Neural cell (in vitro differentiated cells): ENCODE measurements around the gene CELF4. TPM values are rescaled to one million over a fixed set of nuclear protein-coding genes. Genes with fewer than 3 reads are reported as not detected.

Experiments used
- H2AFZ ChIP-seq: fragments of 200-600, 300-800 bp; sonication (generic), shearing (Covaris generic); 2 replicates; pipeline ENCODE4 v1.6.0; 2014; ENCODE audit warnings: low read depth, mild to moderate bottlenecking, antibody characterized with exemption, low read length, moderate library complexity
- H3F3A ChIP-seq: fragments of 200-600 bp; shearing (Covaris generic); 2 replicates; pipeline ENCODE4 v1.6.1; 2016; ENCODE audit warnings: mild to moderate bottlenecking, moderate library complexity, mixed read lengths, antibody characterized with exemption, low read length; ENCODE audit not compliant: insufficient read depth, poor library complexity, severe bottlenecking
- H3K27ac ChIP-seq: fragments of 200-600, 300-800 bp; sonication (generic), shearing (Covaris generic); 2 replicates; pipeline ENCODE4 v1.5.1; 2014; ENCODE audit warnings: mild to moderate bottlenecking, low read length, moderate library complexity
- H3K27me3 ChIP-seq: fragments of 300-800, 200-600 bp; sonication (generic), shearing (Covaris generic); 2 replicates; pipeline ENCODE4 v1.6.0; 2014; ENCODE audit warnings: mild to moderate bottlenecking, low read depth, low read length, moderate library complexity; ENCODE audit not compliant: insufficient read depth
- H3K36me3 ChIP-seq: fragments of 300-800, 200-600 bp; sonication (generic), shearing (Covaris generic); 2 replicates; pipeline ENCODE4 v1.5.1; 2014; ENCODE audit warnings: mild to moderate bottlenecking, antibody characterized with exemption, low read length, moderate library complexity; ENCODE audit not compliant: insufficient read depth
- H3K4me2 ChIP-seq: fragments of 300-800, 200-600 bp; sonication (generic), shearing (Covaris generic); 2 replicates; pipeline ENCODE4 v1.6.0; 2014; ENCODE audit warnings: mild to moderate bottlenecking, low read length
- H3K4me3 ChIP-seq: fragments of 300-800, 200-600 bp; sonication (generic), shearing (Covaris generic); 2 replicates; pipeline ENCODE4 v1.5.1; 2014; ENCODE audit warnings: mild to moderate bottlenecking, low read length, moderate library complexity
- H3K79me2 ChIP-seq: fragments of 200-600 bp; shearing (Covaris generic); replicated peaks from 2 replicates; pipeline ENCODE4 v1.6.0; 2014; ENCODE audit warnings: mild to moderate bottlenecking, low read length, moderate library complexity; ENCODE audit not compliant: insufficient read depth
- H3K9ac ChIP-seq: fragments of 300-800, 200-600 bp; sonication (generic), shearing (Covaris generic); 2 replicates; pipeline ENCODE4 v1.6.1; 2016; ENCODE audit warnings: mild to moderate bottlenecking, low read length, mixed read lengths
- H3K9me2 ChIP-seq: fragments of 200-600 bp; shearing (Covaris generic); 2 replicates; pipeline ENCODE4 v1.6.1; 2016; ENCODE audit warnings: mild to moderate bottlenecking, low read length, mixed read lengths; ENCODE audit not compliant: insufficient read depth
- H3K9me3 ChIP-seq: fragments of 200-600, 300-800 bp; sonication (generic), shearing (Covaris generic); 2 replicates; pipeline ENCODE4 v1.6.1; 2016; ENCODE audit warnings: mild to moderate bottlenecking, mixed run types, low read length, moderate library complexity, mixed read lengths
- H4K20me1 ChIP-seq: fragments of 200-600 bp; shearing (Covaris generic); 2 replicates; pipeline ENCODE4 v1.6.1; 2016; ENCODE audit warnings: mild to moderate bottlenecking, mixed run types; ENCODE audit not compliant: insufficient read depth
- EP300 ChIP-seq: fragments of 450-650 bp; conservative IDR thresholded peaks from 2 replicates; pipeline ENCODE4 v1.6.1; 2014; ENCODE audit warnings: antibody characterized with exemption, mild to moderate bottlenecking, moderate library complexity; ENCODE audit not compliant: poor library complexity, severe bottlenecking
- EZH2 ChIP-seq: fragments of 200-600, 300-800 bp; shearing (Covaris generic), sonication (generic); IDR thresholded peaks from 2 replicates; pipeline ENCODE4 v1.6.1; 2014; ENCODE audit warnings: antibody characterized with exemption, low read length, borderline replicate concordance, mild to moderate bottlenecking; ENCODE audit not compliant: insufficient read depth, poor library complexity, severe bottlenecking
- MXI1 ChIP-seq: fragments of 450-650 bp; conservative IDR thresholded peaks from 2 replicates; pipeline ENCODE4 v1.6.1; 2014; ENCODE audit warnings: antibody characterized with exemption, mild to moderate bottlenecking; ENCODE audit not compliant: poor library complexity, severe bottlenecking
- POLR2AphosphoS5 ChIP-seq: IDR thresholded peaks from 2 replicates; pipeline ENCODE4 v1.6.1; 2012
- RAD21 ChIP-seq: fragments of 450-650 bp; conservative IDR thresholded peaks from 2 replicates; pipeline ENCODE4 v1.6.1; 2014; ENCODE audit warnings: antibody characterized with exemption, mild to moderate bottlenecking, moderate library complexity
- SMC3 ChIP-seq: fragments of 450-650 bp; conservative IDR thresholded peaks from 2 replicates; pipeline ENCODE4 v1.6.1; 2014; ENCODE audit warnings: antibody characterized with exemption, mild to moderate bottlenecking, moderate library complexity; ENCODE audit not compliant: poor library complexity
- TAF1 ChIP-seq: IDR thresholded peaks from 2 replicates; pipeline ENCODE4 v1.6.1; 2012; ENCODE audit warnings: low read depth
- polyA plus RNA-seq: library from polyadenylated mRNA; depleted of rRNA; stranded (reverse); fragments of >200 nt; gene quantifications from 2 replicates; pipeline ENCODE4 v1.2.3, GENCODE V29; 2014
- TF ChIP-seq, protein P1 (sequence below): fragments of 450-650 bp; IDR thresholded peaks from 2 replicates; pipeline ENCODE4 v1.5.1; 2014; ENCODE audit warnings: antibody characterized with exemption, mild to moderate bottlenecking, moderate library complexity; ENCODE audit not compliant: poor library complexity, severe bottlenecking
- TF ChIP-seq, protein P2 (sequence below): IDR thresholded peaks from 2 replicates; pipeline ENCODE4 v1.6.1; 2012; ENCODE audit warnings: borderline replicate concordance

CELF4 gene
- polyA plus RNA-seq, 1 donor from 2014 or later: 191 TPM

DNA sequence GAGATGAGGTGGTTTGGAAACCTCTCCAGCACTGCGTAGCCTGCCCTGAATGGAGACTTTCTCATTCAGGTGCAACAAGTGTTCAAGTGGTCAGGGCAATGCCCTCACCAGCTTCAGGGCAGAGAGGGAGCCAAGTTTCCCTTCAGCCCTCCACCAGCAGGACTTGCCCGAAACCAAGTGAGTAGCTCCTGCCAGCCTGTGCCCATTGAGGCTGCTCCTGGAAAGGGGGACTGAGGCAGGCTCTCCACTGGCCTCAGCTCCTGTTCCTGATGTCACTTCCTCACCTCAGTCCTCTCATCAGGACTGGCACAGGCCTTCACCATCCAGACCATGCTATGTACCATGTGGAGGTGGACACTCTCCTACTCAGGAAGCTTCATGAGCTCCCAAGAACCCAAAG, 94.6 kb downstream of the CELF4 start:
- Histone ChIP-seq H3K4me3 (no peak overlapping the region), H4K20me1 (no peaks in the 10 kb centered on the region), H3K9ac (no peak overlapping the region), H3K27me3 (no peaks in the 10 kb centered on the region), H3K9me2 (no peaks in the 10 kb centered on the region), H3K27ac (no peak overlapping the region), H3K4me2 (no peak overlapping the region), H3F3A (no peaks in the 10 kb centered on the region), H3K36me3 (no peaks in the 10 kb centered on the region), H3K9me3 (no peaks in the 10 kb centered on the region), H3K79me2 (no peaks in the 10 kb centered on the region), H2AFZ (no peak overlapping the region)
- TF ChIP-seq RAD21: no peak
- no peak for TF ChIP-seq POLR2AphosphoS5
- TF ChIP-seq TAF1: no peak
- TF ChIP-seq, protein P1, sequence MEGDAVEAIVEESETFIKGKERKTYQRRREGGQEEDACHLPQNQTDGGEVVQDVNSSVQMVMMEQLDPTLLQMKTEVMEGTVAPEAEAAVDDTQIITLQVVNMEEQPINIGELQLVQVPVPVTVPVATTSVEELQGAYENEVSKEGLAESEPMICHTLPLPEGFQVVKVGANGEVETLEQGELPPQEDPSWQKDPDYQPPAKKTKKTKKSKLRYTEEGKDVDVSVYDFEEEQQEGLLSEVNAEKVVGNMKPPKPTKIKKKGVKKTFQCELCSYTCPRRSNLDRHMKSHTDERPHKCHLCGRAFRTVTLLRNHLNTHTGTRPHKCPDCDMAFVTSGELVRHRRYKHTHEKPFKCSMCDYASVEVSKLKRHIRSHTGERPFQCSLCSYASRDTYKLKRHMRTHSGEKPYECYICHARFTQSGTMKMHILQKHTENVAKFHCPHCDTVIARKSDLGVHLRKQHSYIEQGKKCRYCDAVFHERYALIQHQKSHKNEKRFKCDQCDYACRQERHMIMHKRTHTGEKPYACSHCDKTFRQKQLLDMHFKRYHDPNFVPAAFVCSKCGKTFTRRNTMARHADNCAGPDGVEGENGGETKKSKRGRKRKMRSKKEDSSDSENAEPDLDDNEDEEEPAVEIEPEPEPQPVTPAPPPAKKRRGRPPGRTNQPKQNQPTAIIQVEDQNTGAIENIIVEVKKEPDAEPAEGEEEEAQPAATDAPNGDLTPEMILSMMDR: no peak
- no peak for TF ChIP-seq MXI1
- no peak for TF ChIP-seq EZH2
- TF ChIP-seq EP300: no peak
- TF ChIP-seq SMC3: no peak
- TF ChIP-seq, protein P2, sequence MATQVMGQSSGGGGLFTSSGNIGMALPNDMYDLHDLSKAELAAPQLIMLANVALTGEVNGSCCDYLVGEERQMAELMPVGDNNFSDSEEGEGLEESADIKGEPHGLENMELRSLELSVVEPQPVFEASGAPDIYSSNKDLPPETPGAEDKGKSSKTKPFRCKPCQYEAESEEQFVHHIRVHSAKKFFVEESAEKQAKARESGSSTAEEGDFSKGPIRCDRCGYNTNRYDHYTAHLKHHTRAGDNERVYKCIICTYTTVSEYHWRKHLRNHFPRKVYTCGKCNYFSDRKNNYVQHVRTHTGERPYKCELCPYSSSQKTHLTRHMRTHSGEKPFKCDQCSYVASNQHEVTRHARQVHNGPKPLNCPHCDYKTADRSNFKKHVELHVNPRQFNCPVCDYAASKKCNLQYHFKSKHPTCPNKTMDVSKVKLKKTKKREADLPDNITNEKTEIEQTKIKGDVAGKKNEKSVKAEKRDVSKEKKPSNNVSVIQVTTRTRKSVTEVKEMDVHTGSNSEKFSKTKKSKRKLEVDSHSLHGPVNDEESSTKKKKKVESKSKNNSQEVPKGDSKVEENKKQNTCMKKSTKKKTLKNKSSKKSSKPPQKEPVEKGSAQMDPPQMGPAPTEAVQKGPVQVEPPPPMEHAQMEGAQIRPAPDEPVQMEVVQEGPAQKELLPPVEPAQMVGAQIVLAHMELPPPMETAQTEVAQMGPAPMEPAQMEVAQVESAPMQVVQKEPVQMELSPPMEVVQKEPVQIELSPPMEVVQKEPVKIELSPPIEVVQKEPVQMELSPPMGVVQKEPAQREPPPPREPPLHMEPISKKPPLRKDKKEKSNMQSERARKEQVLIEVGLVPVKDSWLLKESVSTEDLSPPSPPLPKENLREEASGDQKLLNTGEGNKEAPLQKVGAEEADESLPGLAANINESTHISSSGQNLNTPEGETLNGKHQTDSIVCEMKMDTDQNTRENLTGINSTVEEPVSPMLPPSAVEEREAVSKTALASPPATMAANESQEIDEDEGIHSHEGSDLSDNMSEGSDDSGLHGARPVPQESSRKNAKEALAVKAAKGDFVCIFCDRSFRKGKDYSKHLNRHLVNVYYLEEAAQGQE: no peak

DNA sequence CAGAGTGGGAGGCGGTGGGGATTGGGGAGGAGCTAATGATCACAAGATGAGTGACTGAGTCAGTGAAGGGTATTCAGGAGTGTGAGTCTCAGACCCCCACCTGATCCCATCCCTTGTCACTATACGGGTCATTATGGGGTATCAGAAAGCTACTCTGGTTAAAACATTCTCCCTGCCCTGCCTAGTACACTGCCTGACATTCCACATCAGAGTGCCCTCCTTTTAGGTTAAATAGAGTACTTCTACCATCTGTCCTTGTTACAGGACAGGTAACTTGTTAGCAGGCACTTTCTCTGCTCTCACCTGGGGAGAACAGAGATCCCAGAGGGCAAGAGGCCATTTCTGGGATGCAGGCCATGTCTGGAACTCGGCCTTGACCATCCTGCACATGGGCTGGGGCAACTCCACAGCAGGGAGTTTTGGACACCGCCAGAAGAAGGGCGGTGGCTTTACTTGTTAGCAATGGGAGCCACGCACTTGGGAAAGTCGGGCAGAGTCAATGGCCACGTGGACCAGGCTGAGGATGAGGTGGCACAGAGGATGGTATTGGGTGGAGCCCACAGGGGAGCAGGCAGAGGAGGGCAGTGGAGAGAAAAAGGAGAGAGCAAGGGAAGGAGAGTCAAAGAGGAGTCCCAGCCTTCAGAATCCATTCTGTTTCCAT, 98.5 kb downstream of the CELF4 start:
- Histone ChIP-seq H3K79me2 (no peaks in the 10 kb centered on the region), H3F3A (no peaks in the 10 kb centered on the region), H4K20me1 (no peaks in the 10 kb centered on the region), H3K9me2 (no peaks in the 10 kb centered on the region), H3K27me3 (no peaks in the 10 kb centered on the region), H3K9me3 (no peaks in the 10 kb centered on the region), H3K9ac (no peak overlapping the region), H3K27ac (no peak overlapping the region), H3K36me3 (no peaks in the 10 kb centered on the region), H3K4me3 (no peak overlapping the region), H3K4me2 (no peak overlapping the region), H2AFZ (no peak overlapping the region)
- TF ChIP-seq RAD21 (no peak), SMC3 (no peak), EZH2 (no peak), POLR2AphosphoS5 (no peak), EP300 (no peak), MXI1 (no peak), TAF1 (no peak)
- TF ChIP-seq, protein P2: no peak
- TF ChIP-seq, protein P1: no peak
